Peyer's patch (tissue), 4 donors: ENCODE results near the gene GNAQ.

Experiments
- POLR2A ChIP-seq, 2 donors: fragments of 450-650 bp; IDR thresholded peaks; one replicate each; pipeline ENCODE4 v1.5.1; 2017; ENCODE audit warnings: antibody characterized with exemption in 2 of 2, mild to moderate bottlenecking in 2 of 2, moderate library complexity in 2 of 2
- TF ChIP-seq, protein P1 (sequence below), 6 experiments: fragments of 450-650 bp in 4 of 6; fragments of 200-600 bp in 2 of 6; sonication (generic) in 1 of 6; IDR thresholded peaks; one replicate each; pipeline ENCODE4 v1.5.1; 2017 to 2019; ENCODE audit warnings: antibody characterized with exemption in 6 of 6, mild to moderate bottlenecking in 3 of 6, moderate library complexity in 1 of 6

DNA sequence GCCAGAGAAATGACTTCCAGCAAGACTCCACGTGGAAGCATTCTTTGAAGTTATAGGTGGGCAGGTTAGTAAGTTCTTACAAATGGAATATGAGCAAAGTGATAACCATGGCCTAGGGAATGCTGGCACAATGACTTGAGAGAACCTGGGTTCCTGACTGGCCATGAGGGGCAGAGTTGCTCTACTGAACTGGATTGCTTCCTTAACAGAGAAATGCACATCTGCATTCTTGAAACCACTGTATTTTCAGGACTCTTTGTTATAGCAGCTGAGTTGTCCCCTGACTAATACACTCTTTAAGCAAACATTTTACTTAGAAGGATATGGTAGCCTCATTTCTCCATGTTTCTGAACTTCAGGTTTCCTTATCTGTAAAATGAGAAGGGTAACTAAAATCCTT, 275.2 kb downstream of the GNAQ start:
- TF ChIP-seq, protein P1, sequence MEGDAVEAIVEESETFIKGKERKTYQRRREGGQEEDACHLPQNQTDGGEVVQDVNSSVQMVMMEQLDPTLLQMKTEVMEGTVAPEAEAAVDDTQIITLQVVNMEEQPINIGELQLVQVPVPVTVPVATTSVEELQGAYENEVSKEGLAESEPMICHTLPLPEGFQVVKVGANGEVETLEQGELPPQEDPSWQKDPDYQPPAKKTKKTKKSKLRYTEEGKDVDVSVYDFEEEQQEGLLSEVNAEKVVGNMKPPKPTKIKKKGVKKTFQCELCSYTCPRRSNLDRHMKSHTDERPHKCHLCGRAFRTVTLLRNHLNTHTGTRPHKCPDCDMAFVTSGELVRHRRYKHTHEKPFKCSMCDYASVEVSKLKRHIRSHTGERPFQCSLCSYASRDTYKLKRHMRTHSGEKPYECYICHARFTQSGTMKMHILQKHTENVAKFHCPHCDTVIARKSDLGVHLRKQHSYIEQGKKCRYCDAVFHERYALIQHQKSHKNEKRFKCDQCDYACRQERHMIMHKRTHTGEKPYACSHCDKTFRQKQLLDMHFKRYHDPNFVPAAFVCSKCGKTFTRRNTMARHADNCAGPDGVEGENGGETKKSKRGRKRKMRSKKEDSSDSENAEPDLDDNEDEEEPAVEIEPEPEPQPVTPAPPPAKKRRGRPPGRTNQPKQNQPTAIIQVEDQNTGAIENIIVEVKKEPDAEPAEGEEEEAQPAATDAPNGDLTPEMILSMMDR (IDR thresholded peaks at IDR 0.05), result no peak
- no peak for TF ChIP-seq POLR2A (IDR thresholded peaks at IDR 0.05)
